ENCODE results near the gene MEGF11. TPM values are rescaled to one million over a fixed set of nuclear protein-coding genes. Genes with fewer than 3 reads are reported as not detected.

The MEGF11 gene
- total RNA-seq, 2 experiments from 2014 or later, result not detected

DNA sequence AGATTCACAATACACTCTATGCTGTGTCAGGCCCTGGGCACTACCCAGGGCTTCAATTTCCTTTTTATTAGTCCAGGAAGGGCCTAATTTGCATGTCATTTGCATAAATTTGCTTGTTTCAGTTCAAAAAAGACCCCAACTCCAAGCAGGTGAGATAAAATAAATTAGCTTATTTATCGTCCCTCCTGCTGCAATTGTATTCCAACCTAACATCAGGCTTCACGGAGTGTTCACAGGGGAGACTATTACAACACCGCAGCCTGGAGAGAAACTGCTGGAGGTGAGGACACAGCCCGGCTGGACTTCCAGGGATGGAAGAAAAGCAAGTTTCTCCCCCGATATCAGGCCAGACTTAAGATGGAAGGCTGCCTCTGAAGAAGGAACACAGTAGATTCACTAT, 62.8 kb downstream of the MEGF11 start:
- POLR2A ChIA-PET, result no interaction called here
- Mint-ChIP-seq H3K36me3 (ENCODE audit: low read depth) (no peaks in the 10 kb centered on the region), H3K4me1 (ENCODE audit: low read depth) (no peaks in the 10 kb centered on the region), H3K4me3 (no peak overlapping the region), H3K9me3 (ENCODE audit: insufficient read depth) (no peaks in the 10 kb centered on the region), H3K27me3 (ENCODE audit: low read depth) (peaks cover 13% of the 10 kb centered on the region), H3K27ac (no peak overlapping the region)
- no peak for ATAC-seq
- CTCF ChIA-PET, result interaction anchor here (1.0 to 1.4 kb wide), 3 partner anchors 10 to 16 kb away, joined by 3 to 5 read pairs (median 4); no protein-coding TSS in a partner anchor
- DNase-seq, result no peak

- Mint-ChIP-seq H3K4me1 (ENCODE audit: low read depth) (no peaks in the 10 kb centered on the region), H3K27ac (no peak overlapping the region), H3K9me3 (ENCODE audit: insufficient read depth) (no peaks in the 10 kb centered on the region), H3K27me3 (ENCODE audit: low read depth) (peaks cover 26% of the 10 kb centered on the region), H3K4me3 (no peak overlapping the region), H3K36me3 (ENCODE audit: low read depth) (no peaks in the 10 kb centered on the region)
- ATAC-seq, result no peak
- CTCF ChIA-PET, result no interaction called here
- POLR2A ChIA-PET, result no interaction called here
- DNase-seq, result no peak
Measured at GRCh38 chr15:66189291-66189690, 64.3 kb downstream of the MEGF11 start.

DNA sequence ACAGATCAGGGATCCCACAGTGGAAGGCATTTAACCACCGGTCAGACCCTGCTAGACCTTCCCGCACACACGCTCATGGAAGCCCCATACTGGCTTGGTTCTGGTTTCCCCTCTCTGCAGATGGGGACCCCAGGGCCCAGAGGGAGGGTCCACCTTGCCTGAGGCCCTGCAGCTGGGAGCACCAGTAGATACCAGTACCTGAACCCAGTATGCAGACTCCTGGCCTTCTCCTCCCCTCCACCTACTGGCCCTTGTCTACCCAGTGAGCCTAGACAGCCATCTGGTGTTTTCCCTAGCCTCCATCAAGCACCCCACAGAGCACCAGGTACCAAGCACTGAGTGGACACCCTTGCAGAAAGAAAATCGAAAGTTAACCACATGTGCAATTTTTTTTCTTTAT, 65.1 kb downstream of the MEGF11 start:
- no peak for ATAC-seq
- Mint-ChIP-seq H3K27me3 (ENCODE audit: low read depth) (peaks cover 26% of the 10 kb centered on the region), H3K9me3 (ENCODE audit: insufficient read depth) (no peaks in the 10 kb centered on the region), H3K36me3 (ENCODE audit: low read depth) (no peaks in the 10 kb centered on the region), H3K4me1 (ENCODE audit: low read depth) (no peaks in the 10 kb centered on the region), H3K27ac (no peak overlapping the region), H3K4me3 (no peak overlapping the region)
- DNase-seq, result no peak
- ChIA-PET CTCF (no interaction called here), POLR2A (no interaction called here)

GRCh38 chr15:66187271-66187670, 66.3 kb downstream of the MEGF11 start:
- Mint-ChIP-seq H3K27ac (no peak overlapping the region), H3K36me3 (ENCODE audit: low read depth) (no peaks in the 10 kb centered on the region), H3K9me3 (ENCODE audit: insufficient read depth) (no peaks in the 10 kb centered on the region), H3K4me1 (ENCODE audit: low read depth) (no peaks in the 10 kb centered on the region), H3K27me3 (ENCODE audit: low read depth) (peaks cover 33% of the 10 kb centered on the region), H3K4me3 (no peak overlapping the region)
- ATAC-seq (no peak), DNase-seq (no peak)
- ChIA-PET CTCF (no interaction called here), POLR2A (no interaction called here)

GRCh38 chr15:66186049-66186825, 67.3 kb downstream of the MEGF11 start:
- ATAC-seq (no peak), DNase-seq (no peak)
- Mint-ChIP-seq H3K36me3 (ENCODE audit: low read depth) (no peaks in the 10 kb centered on the region), H3K27me3 (ENCODE audit: low read depth) (peaks cover 38% of the 10 kb centered on the region), H3K4me1 (ENCODE audit: low read depth) (no peaks in the 10 kb centered on the region), H3K9me3 (ENCODE audit: insufficient read depth) (no peaks in the 10 kb centered on the region), H3K27ac (no peak overlapping the region), H3K4me3 (no peak overlapping the region)
- ChIA-PET POLR2A (no interaction called here), CTCF (no interaction called here)

DNA sequence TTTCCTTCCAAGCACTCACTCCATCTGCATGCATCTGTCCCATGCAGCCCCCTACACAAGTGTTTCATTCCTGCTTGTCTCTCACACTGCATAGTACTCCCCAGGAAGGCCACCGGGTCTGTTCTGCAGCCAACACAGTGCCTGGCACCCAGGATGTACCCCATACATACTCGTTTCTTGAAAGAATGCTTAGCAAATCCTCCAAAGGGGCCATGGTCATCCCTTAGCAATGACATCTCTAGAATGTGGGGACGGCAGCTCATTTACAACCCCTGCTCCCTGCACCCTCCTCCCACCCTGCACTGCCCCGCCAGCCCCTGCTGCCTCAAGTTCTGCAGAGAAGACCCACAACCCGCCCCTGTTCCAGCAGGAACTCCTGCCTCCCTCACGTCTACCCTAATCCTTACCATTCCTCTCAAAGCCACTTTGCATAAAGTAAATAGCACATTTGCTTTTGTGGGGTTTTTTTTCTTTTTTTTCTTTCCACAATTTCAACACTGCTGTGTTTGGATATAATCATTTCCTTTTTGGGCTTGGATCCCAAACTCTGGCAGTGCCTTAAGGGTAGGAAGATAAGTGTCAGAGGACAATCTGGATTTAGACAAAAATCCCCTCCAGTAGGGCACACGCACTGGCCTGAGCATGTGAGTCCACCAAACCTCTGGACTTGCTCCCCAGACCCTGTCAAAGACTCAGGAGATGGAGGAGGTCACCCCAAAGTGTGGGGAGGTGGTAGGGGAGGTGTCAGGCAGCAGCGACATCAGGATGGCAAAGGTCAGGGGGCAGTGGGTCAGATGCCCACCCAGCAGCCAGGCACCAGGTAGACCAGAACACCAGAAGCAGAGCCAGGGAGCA, 68.4 kb downstream of the MEGF11 start:
- DNase-seq (no peak), ATAC-seq (no peak)
- Mint-ChIP-seq H3K9me3 (ENCODE audit: insufficient read depth) (no peaks in the 10 kb centered on the region), H3K27ac (no peak overlapping the region), H3K4me3 (no peak overlapping the region), H3K27me3 (ENCODE audit: low read depth) (peaks cover 42% of the 10 kb centered on the region), H3K4me1 (ENCODE audit: low read depth) (no peaks in the 10 kb centered on the region), H3K36me3 (ENCODE audit: low read depth) (no peaks in the 10 kb centered on the region)
- POLR2A ChIA-PET, result no interaction called here
- CTCF ChIA-PET, result no interaction called here

DNA sequence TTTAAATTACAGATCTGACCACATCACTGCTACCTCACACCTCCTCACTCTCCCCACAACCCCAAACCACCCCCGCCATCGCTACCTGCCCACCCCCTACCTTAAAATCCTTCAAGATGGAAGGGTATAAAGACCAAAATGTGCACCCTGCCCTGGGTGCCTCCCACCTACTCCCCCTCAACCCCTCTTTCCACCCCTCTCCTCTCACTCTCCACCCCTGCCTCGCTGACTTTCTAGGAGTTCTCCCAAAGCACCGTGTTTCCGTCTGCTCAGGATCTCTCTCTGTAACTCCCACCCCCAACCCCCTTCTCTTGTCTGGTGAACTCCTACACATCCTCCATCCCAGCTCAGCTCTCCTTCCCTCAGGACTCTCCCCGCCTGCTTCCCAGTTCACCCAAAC, 69.1 kb downstream of the MEGF11 start:
- H3K4me1 Mint-ChIP-seq (ENCODE audit: low read depth), result no peaks in the 10 kb centered on the region
- no peak overlapping the region for H3K27ac Mint-ChIP-seq

DNA sequence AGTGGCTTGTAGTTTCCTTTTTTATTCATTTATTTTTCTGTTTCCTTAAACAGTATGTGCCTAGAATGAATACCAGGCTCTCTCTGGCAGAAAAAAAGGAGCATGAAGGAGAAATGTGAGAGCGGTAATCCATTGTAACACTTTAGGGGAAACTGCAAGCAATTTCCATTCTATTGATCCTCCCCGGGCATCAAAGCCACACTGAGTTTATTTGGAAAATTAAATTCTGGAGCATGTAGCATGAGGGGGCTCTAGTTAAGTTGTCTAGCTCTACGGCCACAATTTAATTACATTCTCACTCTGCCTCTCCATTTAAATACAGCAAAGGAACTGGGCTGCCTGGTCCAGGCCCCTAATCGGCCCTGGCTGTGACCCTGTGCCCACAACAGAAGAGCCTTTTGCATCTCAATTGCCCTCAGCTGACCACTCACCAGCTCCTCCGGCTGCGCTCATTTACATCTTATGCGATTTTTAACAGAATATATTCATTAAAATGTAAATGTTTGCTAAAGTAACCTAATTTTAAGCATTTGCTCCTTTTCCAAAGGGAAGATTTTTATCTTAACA, 72.9 kb downstream of the MEGF11 start:
- POLR2A ChIA-PET, result interaction anchor here (0.7 kb wide), 1 partner anchor 1366 kb away, joined by 3 read pairs; no protein-coding TSS in a partner anchor
- H3K9me3 Mint-ChIP-seq (ENCODE audit: insufficient read depth), result no peaks in the 10 kb centered on the region
- H3K4me1 Mint-ChIP-seq (ENCODE audit: low read depth), result no peaks in the 10 kb centered on the region
- CTCF ChIA-PET, result interaction anchor here (0.7 to 1.5 kb wide), 2 partner anchors 10 to 12 kb away, joined by 4 to 5 read pairs; no protein-coding TSS in a partner anchor
- H3K27ac Mint-ChIP-seq, result no peak overlapping the region
- H3K36me3 Mint-ChIP-seq (ENCODE audit: low read depth), result no peaks in the 10 kb centered on the region
- H3K27me3 Mint-ChIP-seq (ENCODE audit: low read depth), result peaks cover 54% of the 10 kb centered on the region
- no peak for DNase-seq
- no peak for ATAC-seq
- H3K4me3 Mint-ChIP-seq, result no peak overlapping the region

More for the DNA sequence above, 69.1 kb downstream of the MEGF11 start:
- ATAC-seq (no peak), DNase-seq (no peak)
- Mint-ChIP-seq H3K36me3 (ENCODE audit: low read depth) (no peaks in the 10 kb centered on the region), H3K4me3 (no peak overlapping the region), H3K27me3 (ENCODE audit: low read depth) (peaks cover 46% of the 10 kb centered on the region), H3K9me3 (ENCODE audit: insufficient read depth) (no peaks in the 10 kb centered on the region)
- ChIA-PET CTCF (no interaction called here), POLR2A (no interaction called here)

- CTCF ChIA-PET, result no interaction called here
- ATAC-seq, result no peak
- no peaks in the 10 kb centered on the region for H3K4me1 Mint-ChIP-seq (ENCODE audit: low read depth)
- H3K27ac Mint-ChIP-seq, result no peak overlapping the region
- H3K9me3 Mint-ChIP-seq (ENCODE audit: insufficient read depth), result no peaks in the 10 kb centered on the region
- H3K4me3 Mint-ChIP-seq, result no peak overlapping the region
- H3K27me3 Mint-ChIP-seq (ENCODE audit: low read depth), result peaks cover 48% of the 10 kb centered on the region
- H3K36me3 Mint-ChIP-seq (ENCODE audit: low read depth), result no peaks in the 10 kb centered on the region
- DNase-seq, result no peak
- POLR2A ChIA-PET, result no interaction called here
Measured at GRCh38 chr15:66178531-66178910, 75.0 kb downstream of the MEGF11 start.

DNA sequence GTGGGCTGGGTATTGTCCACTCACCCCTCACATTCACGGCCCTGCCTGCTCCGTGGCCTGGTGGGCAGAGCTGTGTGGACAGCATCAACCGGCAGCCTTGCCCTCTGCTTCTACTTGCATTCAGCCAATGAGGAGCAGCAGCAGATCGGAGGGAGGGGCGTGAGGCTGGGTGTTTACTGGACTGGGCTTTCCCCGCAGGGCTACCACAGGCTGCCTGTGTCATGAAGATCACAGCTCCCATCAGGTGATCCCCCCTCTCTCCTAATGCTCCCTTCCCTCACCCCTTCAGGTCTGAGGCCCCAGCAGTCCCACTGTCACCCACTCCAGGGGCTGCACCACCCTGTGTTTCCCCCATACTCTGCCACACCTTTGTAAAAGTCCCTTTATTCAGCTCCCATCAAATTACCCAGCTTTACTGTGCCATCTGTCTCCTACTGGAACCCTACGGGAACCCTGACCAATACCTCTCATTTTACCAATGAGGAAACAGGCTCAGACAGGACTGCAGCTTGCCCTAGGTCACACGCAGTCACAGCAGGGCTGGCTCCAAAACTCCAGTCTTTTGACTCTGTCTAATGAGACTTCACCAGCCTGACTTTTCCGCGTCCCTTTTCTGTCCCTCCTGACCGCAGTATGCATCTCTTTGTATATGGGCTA, 81.1 kb downstream of the MEGF11 start:
- H3K4me1 Mint-ChIP-seq (ENCODE audit: low read depth), result no peaks in the 10 kb centered on the region
- ATAC-seq (no peak), DNase-seq (no peak)
- H3K36me3 Mint-ChIP-seq (ENCODE audit: low read depth), result no peaks in the 10 kb centered on the region
- no peaks in the 10 kb centered on the region for H3K9me3 Mint-ChIP-seq (ENCODE audit: insufficient read depth)
- peaks cover 20% of the 10 kb centered on the region for H3K27me3 Mint-ChIP-seq (ENCODE audit: low read depth)
- no peak overlapping the region for H3K4me3 Mint-ChIP-seq
- ChIA-PET POLR2A (no interaction called here), CTCF (no interaction called here)
- H3K27ac Mint-ChIP-seq, result no peak overlapping the region

- ATAC-seq (no peak), DNase-seq (no peak)
- H3K4me3 Mint-ChIP-seq, result no peak overlapping the region
- no peaks in the 10 kb centered on the region for H3K36me3 Mint-ChIP-seq (ENCODE audit: low read depth)
- H3K27ac Mint-ChIP-seq, result no peak overlapping the region
- no peaks in the 10 kb centered on the region for H3K4me1 Mint-ChIP-seq (ENCODE audit: low read depth)
- peaks cover 20% of the 10 kb centered on the region for H3K27me3 Mint-ChIP-seq (ENCODE audit: low read depth)
- no peaks in the 10 kb centered on the region for H3K9me3 Mint-ChIP-seq (ENCODE audit: insufficient read depth)
- ChIA-PET CTCF (no interaction called here), POLR2A (no interaction called here)
Measured at GRCh38 chr15:66171841-66172240, 81.7 kb downstream of the MEGF11 start.

GRCh38 chr15:66170716-66171115, 82.8 kb downstream of the MEGF11 start:
- ChIA-PET CTCF (no interaction called here), POLR2A (no interaction called here)
- ATAC-seq (no peak), DNase-seq (no peak)
- H3K4me3 Mint-ChIP-seq, result no peak overlapping the region
- no peak overlapping the region for H3K27ac Mint-ChIP-seq
- H3K9me3 Mint-ChIP-seq (ENCODE audit: insufficient read depth), result no peaks in the 10 kb centered on the region
- H3K4me1 Mint-ChIP-seq (ENCODE audit: low read depth), result no peaks in the 10 kb centered on the region
- no peaks in the 10 kb centered on the region for H3K36me3 Mint-ChIP-seq (ENCODE audit: low read depth)
- H3K27me3 Mint-ChIP-seq (ENCODE audit: low read depth), result peaks cover 15% of the 10 kb centered on the region

Data from activated CD8-positive, alpha-beta T cell treated with anti-CD3 and anti-CD28 coated beads, Interleukin-2, amount 10 ng/mL, durations not matched to agents 7 days and 5 days (primary cell).